Left colon (tissue), 2 donors: Measurements from ENCODE around the gene HEYL. TPM values are rescaled to one million over a fixed set of nuclear protein-coding genes. Genes with fewer than 3 reads are reported as not detected.

Source experiments
- ATAC-seq: fragments of 200-7000 bp; cut with Tn5 transposase; one replicate; pipeline ENCODE4 v1.9.1; 2020; ENCODE audit warnings: mild to moderate bottlenecking, moderate library complexity
- DNase-seq, 2 donors: peaks; one replicate each; pipeline ENCODE4 v3.0.0-alpha.2; 2020
- intact Hi-C, 2 donors: fragments of 100-400 bp; cut with DNase I in 1 of 2; cut with micrococcal nuclease in 1 of 2; formaldehyde crosslinking; loops; one replicate each; pipeline versions ENCODE4 v1.11.2 to v1.14.0; 2022; cut with DNase I, micrococcal nuclease
- total RNA-seq, 2 donors: library from RNA; stranded (reverse); fragmentation: NEBNext Ultra II Directional; extraction: Animal tissue kit (Norgen Biotek cat#: 25700); gene quantifications; one replicate each; pipeline ENCODE4 v1.2.1, GENCODE V29; 2021
- donor health status: DM: no; HTN: no; CAD: no.
- donor health status: DM: yes; HTN: yes; CAD: no.

HEYL gene
- total RNA-seq, 2 donors from 2014 or later: 1.3 to 1.9 TPM

DNA sequence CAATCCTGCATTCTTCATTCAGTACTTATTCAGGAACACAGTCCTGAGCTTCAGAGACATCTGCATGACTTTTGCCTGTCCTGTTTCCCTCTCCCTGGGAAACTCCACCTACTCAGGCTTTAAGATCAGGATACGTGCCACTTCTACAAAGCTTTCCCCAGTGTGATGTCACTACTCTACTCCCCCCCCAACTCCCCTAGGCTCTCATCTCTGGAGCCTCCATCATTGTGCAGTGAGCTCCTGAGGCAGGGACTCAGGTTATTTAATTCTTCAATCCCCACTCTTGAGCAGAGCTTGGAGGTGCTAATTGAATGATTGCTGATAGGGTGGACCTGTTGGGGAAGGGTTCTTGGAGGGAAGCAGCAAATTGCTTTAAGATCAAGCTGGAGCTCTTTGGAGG is 31.2 kb upstream of the HEYL start:
- ATAC-seq (no peak), DNase-seq (no peak)
- intact Hi-C loops: no loop called here

DNA sequence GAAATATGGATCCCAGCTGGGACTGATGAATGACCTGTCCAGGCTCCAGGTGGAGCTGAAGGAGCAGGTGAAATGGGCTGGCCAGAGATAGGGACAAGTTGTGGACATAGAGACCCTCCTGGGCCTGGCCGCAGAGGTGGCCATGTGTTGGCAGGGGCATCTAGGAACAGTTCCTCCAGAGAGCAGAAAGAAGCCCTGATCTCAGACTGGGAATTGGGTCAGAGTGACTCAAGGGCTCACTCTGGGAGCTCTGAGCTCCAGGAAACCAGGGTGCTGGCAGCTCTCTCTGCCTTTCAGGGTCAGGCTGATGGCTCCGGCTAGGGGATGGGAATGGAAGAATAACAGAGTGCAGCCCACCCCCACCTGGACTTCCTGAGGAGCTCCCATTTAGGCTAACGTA is 29.5 kb upstream of the HEYL start:
- DNase-seq: no peak
- no peak for ATAC-seq
- intact Hi-C loops: no loop called here

DNA sequence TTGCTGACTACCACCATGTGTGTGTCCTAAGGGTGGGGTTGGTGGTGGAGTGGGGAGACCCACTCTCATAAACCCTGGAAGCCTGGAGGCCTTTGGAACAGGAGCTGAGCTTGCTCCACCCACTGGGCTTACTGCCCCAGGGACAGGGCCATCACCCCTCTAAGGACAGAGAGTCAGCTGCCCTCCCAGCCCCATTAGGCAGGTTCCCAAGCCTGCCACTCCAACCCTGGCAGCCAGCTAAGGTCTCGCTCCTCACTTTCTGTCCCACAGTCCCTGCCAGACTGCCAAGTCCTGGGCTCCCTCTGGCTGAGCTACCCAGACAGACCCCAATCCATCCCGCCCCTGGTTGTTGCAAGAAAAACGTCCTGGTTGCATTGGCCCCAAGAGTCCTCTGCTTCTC is 28.7 kb upstream of the HEYL start:
- ATAC-seq: no peak
- DNase-seq: no peak
- intact Hi-C loops: no loop called here

DNA sequence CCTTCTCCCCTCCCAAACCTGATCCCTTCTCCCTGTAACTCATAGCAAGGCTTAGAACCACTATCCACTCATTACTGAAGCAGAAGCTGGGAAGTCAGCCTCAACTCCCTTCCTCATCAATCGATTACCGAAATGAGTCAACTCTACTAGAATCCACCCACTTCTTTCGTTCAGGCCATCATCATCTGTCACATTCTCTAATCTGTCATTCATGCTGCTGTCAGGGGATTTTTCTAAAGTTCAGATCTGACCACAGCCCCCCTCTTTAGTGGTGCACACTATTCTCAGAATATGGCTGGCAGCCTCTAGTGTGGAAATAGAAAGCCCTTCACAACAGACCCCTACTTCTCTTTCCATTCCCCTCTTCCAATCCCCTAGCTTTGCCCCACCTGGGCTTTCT is 27.3 kb upstream of the HEYL start:
- ATAC-seq (no peak), DNase-seq (no peak)
- intact Hi-C loops: no loop called here

DNA sequence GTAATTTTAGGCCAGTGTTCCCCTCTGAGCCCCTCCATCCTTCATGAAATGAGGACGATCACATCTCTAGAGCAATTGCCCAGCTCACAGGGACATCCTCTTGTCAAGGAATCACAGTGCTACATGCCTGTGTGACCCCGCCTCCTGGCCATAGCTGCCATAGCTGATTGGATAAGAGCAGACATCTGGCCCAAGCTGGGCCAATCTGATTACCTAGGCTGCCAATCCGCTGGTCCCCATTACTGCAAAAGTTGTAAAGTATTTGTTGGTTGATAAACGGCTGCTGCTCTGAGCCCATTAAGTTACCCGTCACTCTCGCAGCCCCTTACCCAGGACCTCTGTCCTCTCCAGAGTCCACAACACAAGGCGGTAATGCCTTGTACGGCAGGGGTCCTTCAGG is 24.1 kb upstream of the HEYL start:
- DNase-seq: no peak
- intact Hi-C loops: no loop called here
- ATAC-seq: no peak

DNA sequence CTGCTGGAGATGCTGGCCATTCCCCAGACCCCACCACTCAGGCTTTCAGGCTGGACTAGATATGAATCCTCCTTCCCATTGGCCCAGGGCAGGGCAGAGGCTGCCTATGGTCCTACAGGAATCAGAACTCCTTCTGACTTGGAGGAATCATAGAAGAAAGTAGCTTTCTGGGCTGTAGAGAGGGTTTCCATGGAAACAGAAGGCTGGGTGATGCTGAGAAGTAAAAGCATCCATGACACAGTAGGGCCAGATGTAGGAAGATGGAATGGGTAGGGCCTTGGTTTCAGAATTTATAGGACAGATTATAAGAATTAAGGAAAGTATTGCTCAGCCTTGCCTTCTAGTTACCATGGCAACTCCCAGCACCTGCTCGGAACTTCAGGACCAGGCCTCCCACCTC is 23.4 kb upstream of the HEYL start:
- no peak for DNase-seq
- intact Hi-C loops: no loop called here
- no peak for ATAC-seq

DNA sequence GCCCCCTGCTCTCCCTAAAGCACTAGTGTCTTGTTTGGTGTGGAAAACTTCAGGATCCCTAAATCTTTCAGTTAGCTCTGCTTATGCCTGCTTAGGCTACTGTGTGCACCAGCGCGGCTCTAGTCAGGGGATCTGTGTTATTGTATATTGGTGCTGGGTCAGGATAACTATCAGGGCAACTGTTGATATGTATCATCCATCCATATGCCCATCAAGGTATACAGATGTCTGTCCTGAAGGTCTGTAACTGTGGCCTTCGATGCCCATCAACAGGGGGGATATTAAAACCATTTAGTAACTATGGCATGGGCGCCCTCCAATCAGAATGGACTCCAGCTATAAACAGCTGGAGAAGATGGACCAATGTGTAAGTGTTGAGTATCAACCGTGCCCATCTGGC is 20.1 kb upstream of the HEYL start:
- ATAC-seq (no peak), DNase-seq (no peak)
- intact Hi-C loops: loop anchor here in 1 of 2 donors (10.0 kb wide), 1 partner anchor 55 kb away; no protein-coding TSS in a partner anchor

DNA sequence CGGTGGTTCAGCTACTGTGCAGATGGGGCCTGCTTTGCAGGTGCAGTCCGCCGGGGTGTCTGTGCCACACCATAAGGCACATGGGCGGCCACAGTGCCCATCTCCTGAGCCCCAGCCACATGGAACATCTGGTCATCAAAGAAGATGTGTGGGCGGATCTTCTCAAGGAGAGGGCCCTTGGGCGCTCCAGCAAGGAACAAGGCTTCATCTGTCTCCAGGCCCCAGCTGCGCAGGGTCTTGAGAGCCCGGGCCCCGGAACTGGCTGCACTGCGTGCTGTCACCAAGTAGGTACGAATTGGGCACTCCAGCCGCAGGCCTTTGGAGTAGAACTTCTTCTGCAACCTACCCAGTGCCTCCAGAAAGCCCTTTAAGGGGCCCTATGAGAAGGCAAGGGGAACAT is 19.7 kb upstream of the HEYL start:
- intact Hi-C loops: loop anchor here in 1 of 2 donors (10.0 kb wide), 1 partner anchor 54 kb away; no protein-coding TSS in a partner anchor
- no peak for DNase-seq
- no peak for ATAC-seq

DNA sequence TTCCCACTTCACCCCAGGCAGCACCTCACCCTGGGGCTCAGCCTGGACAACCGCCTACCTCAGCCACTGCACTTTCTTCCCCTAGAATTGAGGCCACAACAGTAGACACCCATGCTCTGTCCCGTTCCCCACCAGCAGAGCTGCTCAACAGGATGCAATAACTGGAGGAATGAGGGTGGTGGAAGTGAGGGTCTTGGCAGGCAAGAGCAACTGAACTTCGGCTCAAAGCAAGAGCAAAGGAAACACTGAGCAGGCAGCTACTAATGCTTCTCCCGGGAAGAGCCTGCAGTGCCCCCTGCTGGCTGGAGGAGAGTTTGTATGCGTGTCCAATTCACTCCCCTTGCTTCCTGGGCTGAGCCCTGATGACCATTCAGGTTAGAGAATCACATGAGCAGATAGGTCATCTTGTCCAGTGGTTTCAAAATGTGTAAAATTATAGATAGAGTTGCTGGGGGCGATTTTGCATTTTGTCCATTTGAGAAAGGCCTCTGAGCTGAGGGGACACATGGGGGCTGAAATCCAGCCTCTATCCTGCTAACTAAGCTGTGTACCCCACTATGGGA is 18.6 kb upstream of the HEYL start:
- ATAC-seq: peak; percentile 77
- intact Hi-C loops: loop anchor here in 1 of 2 donors (10.0 kb wide), 1 partner anchor 53 kb away; no protein-coding TSS in a partner anchor

DNA sequence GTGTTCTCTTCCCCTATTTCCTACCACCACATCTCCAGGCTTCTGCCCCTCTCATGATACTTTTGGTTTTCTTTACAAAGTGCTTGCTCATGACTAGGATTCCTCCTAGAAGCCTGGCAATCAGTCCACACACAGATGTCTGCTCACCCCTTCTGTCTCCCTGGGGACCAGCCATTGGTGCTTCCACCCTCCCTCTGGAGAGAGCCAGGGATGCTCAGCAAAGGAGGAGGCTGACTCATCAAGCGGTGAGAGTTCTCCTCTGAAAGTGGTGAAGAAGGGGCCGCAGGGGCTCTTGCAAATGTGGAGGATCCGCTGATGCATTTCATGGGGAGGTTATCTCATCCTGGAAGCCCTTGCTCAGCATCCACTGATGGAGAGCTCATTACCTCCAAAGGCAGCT is 18.0 kb upstream of the HEYL start:
- DNase-seq: no peak
- ATAC-seq: no peak
- intact Hi-C loops: loop anchor here in 1 of 2 donors (10.0 kb wide), 1 partner anchor 53 kb away; no protein-coding TSS in a partner anchor

More for the DNA sequence above, 18.6 kb upstream of the HEYL start:
- DNase-seq: peak in 1 of 2 donors; percentile 71

DNA sequence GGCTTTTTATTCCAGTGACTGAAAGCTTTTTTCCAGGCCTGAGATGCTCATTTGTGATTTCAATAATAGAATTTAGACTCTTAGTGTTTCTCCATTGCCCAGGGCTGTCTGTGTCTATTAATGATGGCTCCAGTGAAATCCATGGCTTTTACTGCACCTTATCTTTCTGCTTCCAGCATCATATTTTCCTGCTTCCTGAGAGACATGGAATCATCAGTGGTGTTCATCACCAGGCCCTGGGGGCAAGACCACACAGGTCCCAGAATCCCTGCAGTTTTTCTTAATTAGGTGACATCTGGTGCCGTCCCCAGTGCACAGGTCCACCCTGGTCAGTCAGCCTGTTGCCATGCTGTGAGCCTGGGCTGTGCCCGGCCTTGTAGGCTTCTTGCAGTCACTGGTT is 16.9 kb upstream of the HEYL start:
- DNase-seq (no peak), ATAC-seq (no peak)
- intact Hi-C loops: loop anchor here in 1 of 2 donors (10.0 kb wide), 1 partner anchor 52 kb away; no protein-coding TSS in a partner anchor

DNA sequence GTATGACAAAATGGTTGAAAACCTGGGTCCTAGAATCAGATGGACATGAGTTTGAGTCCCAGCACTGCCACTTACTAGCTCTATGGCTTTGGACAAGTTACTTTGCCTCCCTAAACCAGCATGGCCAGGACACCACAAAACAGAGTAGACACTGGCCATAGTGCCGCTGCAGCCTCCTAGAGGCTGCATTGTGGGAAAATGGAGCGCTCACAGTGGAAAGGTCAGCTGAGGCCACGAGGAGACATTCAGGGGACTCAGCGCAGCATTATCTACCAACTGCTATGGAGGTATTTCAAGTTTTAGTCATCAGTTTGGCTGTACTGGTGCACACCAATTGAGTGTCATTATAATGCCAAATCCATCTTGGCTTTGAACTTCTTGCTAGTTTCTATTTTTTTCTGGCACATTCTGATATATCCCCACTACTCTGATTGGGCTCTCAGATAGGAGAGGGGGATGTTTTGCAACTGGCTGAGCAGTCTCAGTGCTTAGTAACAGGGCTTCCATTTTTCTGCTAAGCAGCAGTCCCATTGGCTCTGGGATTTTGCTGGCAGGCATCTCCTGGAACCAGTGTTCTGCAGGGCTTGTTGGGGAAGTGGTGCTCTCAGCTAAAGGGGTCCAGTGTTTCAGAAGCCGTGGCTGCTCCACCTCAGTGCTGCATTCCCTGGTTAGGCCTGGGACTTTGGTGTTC is 16.3 kb upstream of the HEYL start:
- intact Hi-C loops: loop anchor here in 1 of 2 donors (10.0 kb wide), 1 partner anchor 51 kb away; no protein-coding TSS in a partner anchor
- no peak for DNase-seq
- no peak for ATAC-seq

DNA sequence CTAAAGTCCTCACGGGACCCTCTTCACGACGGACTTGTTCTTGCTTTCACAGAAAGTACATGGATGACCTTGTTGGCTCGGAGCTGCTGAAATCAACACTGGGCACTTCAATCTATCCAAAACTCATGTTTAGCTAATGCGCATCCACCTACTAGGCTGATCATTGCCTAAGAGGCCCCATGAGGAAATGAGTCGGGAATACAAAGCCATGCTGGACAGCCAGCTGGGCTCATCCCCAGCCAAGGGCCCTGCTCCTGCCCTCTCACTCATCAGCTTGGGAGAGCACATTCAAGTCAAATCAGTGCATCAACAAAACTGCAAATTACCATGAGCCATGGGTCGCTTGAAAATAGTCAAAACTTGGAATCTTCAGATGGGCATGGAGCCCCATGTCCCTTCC is 14.8 kb upstream of the HEYL start:
- DNase-seq (no peak), ATAC-seq (no peak)
- intact Hi-C loops: loop anchor here in 1 of 2 donors (10.0 kb wide), 1 partner anchor 49 kb away; no protein-coding TSS in a partner anchor

DNA sequence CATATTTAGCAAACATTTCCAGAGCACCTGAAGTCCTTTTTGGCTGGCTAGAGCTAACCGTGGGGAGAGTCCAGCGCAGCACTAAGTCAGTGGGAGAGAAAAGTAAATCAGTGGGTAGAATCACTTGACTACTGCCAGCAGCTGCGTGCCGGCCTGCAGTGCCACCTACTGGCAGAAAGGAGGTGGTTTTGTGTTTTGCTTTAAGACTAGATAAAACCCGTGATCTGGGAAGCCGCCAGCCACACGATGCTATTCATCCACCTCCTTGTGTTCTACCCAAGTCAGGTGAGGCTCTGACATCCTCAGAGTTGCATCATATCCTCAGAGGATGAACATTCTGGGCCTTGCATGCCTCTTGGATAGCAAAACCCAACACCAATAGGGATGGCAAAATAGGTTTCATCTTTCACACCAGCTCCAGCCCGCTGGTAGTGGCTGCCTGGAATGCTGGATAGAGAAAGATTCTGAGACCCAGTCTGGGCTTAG is 14.1 kb upstream of the HEYL start:
- ATAC-seq: peak; percentile 85
- intact Hi-C loops: loop anchor here (1.0 to 10.0 kb wide), 2 partner anchors 47 to 49 kb away; no protein-coding TSS in a partner anchor
- peak; percentile 62 to 82 for DNase-seq

DNA sequence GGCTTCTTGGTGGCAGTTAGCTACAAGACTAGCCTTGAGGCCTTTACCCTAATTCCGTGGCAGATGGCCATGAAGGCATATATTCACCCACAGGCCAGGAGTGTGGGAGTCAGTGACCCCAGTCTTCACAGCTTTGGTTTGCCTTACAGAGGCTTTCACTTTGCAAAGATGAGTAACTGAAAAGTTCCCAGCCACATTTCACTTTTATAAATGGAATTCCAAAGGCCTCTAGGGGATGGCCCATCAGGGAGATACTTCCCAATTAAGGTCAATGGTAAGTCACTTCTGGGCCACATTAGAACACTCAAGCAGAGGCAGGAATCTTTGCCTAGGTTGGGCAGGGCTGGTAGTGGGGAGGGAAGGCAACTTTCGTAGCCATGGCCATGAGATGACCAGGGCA is 13.1 kb upstream of the HEYL start:
- ATAC-seq: no peak
- no peak for DNase-seq
- intact Hi-C loops: loop anchor here in 1 of 2 donors (10.0 kb wide), 1 partner anchor 48 kb away; no protein-coding TSS in a partner anchor

DNA sequence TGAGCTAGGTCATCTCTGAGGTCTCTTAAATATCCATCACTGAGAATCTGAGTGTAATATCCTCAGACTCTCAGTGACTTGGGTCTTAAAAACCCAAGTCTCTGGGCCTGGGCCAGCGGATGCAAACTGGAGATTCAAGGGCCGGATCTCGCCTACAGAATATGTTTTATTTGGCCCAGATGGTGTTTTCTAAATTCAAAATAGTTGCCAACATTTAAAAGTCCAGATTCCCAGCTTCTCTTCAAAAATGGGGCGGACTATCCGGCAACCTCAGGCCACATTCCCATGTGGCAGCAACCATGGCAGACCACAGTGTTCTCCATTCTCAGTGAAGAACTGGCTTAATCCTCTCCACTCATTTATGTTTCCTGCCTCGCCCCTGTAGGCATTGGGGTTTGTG is 12.7 kb upstream of the HEYL start:
- no peak for ATAC-seq
- no peak for DNase-seq
- intact Hi-C loops: loop anchor here in 1 of 2 donors (10.0 kb wide), 1 partner anchor 47 kb away; no protein-coding TSS in a partner anchor

DNA sequence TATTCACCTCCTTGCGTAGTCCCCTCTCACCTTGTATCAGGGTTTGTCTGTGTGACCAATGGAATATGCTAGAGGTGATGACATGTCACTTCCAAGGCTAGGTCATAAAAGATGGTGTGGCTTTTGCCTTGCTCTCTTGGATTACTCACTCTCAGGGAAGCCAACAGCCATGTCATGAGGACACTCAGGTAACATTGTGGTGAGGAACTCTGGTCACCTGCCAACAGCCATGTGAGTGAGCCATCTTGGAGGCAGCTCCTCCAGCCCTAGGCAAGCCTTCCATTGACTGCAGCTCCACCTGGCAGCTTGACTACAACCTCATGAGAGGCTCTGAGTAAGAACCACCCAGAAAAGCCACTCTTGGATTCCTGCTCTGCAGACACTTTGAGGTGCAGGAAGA is 11.0 kb upstream of the HEYL start:
- ATAC-seq (no peak), DNase-seq (no peak)
- intact Hi-C loops: loop anchor here in 1 of 2 donors (10.0 kb wide), 1 partner anchor 46 kb away; no protein-coding TSS in a partner anchor

DNA sequence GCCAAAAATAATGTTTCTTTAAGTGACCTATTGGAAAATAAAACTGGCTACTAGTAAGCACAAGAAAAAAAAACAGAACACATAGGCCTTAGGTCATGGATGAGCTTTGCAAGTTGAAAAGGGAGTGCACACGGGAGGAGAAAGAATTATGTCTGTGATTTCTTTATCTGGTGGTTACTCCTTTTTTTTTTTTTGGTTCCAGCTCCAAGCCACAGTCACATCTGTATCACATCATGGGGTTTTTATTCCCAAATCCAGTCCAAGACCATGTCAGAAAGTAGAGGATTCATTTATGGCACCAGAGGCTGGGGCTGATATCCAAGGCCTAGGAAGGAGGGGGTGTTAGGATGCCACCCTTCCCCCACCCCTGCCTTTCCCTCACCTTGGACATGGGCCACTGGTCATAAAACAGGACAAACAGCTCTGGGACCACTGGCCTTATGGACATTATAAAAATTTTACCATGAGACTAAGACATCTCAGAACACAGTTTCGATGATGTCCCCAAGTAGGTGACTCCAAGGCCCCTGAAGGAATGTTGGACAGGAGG is 10.3 kb upstream of the HEYL start:
- ATAC-seq: no peak
- intact Hi-C loops: loop anchor here in 1 of 2 donors (10.0 kb wide), 1 partner anchor 45 kb away; no protein-coding TSS in a partner anchor
- DNase-seq: no peak

DNA sequence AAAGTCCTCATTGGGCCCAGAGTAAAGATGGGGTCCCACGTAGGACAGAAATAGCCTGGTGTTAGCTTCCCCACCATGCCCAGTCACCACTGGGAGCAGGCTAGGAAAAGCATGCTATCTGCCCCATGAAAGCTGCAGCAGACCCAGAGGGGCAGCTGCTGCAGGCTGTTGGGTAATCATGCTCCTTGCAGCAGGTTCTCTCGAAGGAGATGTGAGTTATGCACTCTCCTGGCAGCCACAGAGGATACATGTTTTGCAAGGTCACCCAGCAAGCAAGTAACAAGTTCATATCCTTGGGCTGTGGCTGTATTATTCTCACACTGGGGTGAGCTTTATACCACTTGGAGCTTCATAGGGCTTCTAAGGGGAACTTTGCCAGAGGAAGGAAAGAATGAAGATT is 9.1 kb upstream of the HEYL start:
- DNase-seq: no peak
- intact Hi-C loops: no loop called here
- no peak for ATAC-seq

DNA sequence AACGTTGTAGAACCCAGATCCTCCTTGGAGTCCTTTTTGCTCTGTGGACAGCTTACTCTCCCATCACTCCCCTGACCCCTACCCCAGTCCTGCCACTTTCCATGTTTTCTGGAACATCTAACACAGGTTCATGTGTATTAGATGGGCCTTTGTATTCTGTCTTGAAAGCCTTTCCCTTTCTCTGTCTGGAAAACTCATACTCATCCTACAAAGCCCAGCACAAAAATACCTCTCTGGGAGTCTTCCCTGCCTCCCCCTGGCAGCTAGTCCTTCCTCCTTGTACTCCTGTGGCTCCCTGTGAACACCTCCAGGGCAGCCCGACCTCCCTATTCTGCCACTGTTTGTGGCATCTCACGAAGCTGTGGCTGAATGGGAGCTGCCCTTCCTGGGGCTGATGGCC is 7.8 kb upstream of the HEYL start:
- ATAC-seq (no peak), DNase-seq (no peak)
- intact Hi-C loops: no loop called here
